H1 (cell line): ENCODE measurements around the gene SHISAL2B. TPM values are rescaled to one million over a fixed set of nuclear protein-coding genes. Genes with fewer than 3 reads are reported as not detected.

Experiments
- CTCF ChIA-PET: fragments of 300-600 bp; sonication (Branson Sonifier 250); formaldehyde crosslinking; loops from one replicate; lab custom pipeline; 2021; ENCODE audit not compliant: partially characterized antibody; lab: Charles Lee
- POLR2A ChIA-PET: fragments of 300-600 bp; sonication (Branson Sonifier 250); formaldehyde crosslinking; loops from one replicate; lab custom pipeline; 2021; ENCODE audit warnings: inconsistent platforms; ENCODE audit not compliant: partially characterized antibody; lab: Charles Lee
- DNase-seq, 2 experiments: peaks; one replicate each; pipeline versions ENCODE4 v3.0.0 to v3.0.0-alpha.2; 2010 to 2022; ENCODE audit warnings: low spot score in 2 of 2, low read depth in 1 of 2, mixed read lengths in 1 of 2
- FAIRE-seq: peaks from 2 replicates; lab custom pipeline; 2011; peaks lifted over from hg19 to GRCh38; lab: Jason Lieb, UNC
- H2AFZ ChIP-seq: 2 replicates; pipeline ENCODE4 v1.8.1; 2012; ENCODE audit warnings: low read length, inconsistent platforms
- H2AK5ac ChIP-seq: 2 replicates; pipeline ENCODE4 v1.6.1; 2013; ENCODE audit warnings: low read depth, low read length
- H2BK120ac ChIP-seq: replicated peaks from 2 replicates; pipeline ENCODE3; 2013; ENCODE audit warnings: low read depth, low read length, inconsistent platforms
- H2BK12ac ChIP-seq: 2 replicates; pipeline ENCODE4 v1.6.1; 2013; ENCODE audit warnings: low read depth, low read length
- H2BK15ac ChIP-seq: 2 replicates; pipeline ENCODE4 v1.6.1; 2013; ENCODE audit warnings: low read length
- H2BK20ac ChIP-seq: 2 replicates; pipeline ENCODE4 v1.6.1; 2013; ENCODE audit warnings: low read length
- H2BK5ac ChIP-seq: 2 replicates; pipeline ENCODE4 v1.6.1; 2013; ENCODE audit warnings: low read depth, low read length
- H3K14ac ChIP-seq: 2 replicates; pipeline ENCODE4 v1.6.1; 2013; ENCODE audit warnings: inconsistent platforms; ENCODE audit not compliant: insufficient read length
- H3K18ac ChIP-seq: 2 replicates; pipeline ENCODE4 v1.6.1; 2013; ENCODE audit warnings: low read length; ENCODE audit errors: extremely low read depth
- H3K23ac ChIP-seq: 2 replicates; pipeline ENCODE4 v1.6.1; 2013; ENCODE audit warnings: inconsistent platforms; ENCODE audit not compliant: insufficient read length
- H3K23me2 ChIP-seq: 2 replicates; pipeline ENCODE4 v1.6.1; 2013; ENCODE audit warnings: low read depth, low read length
- H3K27ac ChIP-seq: 2 replicates; pipeline ENCODE4 v1.6.1; 2011; ENCODE audit warnings: low read depth, low read length, inconsistent platforms
- H3K27me3 ChIP-seq, 4 experiments: replicated peaks in 1 of 4; 1 replicate in 1 of 4; 2 replicates in 3 of 4; pipeline versions ENCODE4 v1.6.1 to v1.8.1; 2011 to 2013; ENCODE audit warnings: low read length in 3 of 4, mild to moderate bottlenecking in 3 of 4, inconsistent platforms in 2 of 4, mixed read lengths in 2 of 4, moderate library complexity in 1 of 4; ENCODE audit not compliant: control insufficient read depth in 3 of 4, insufficient read depth in 3 of 4; ENCODE audit errors: extremely low read depth in 1 of 4
- H3K36me3 ChIP-seq, 4 experiments: 2 replicates each; pipeline versions ENCODE4 v1.6.1 to v1.8.1; 2011 to 2013; ENCODE audit warnings: mild to moderate bottlenecking in 4 of 4, low read length in 3 of 4, moderate library complexity in 2 of 4, control low read depth in 1 of 4, inconsistent platforms in 1 of 4; ENCODE audit not compliant: insufficient read depth in 4 of 4, control insufficient read depth in 2 of 4
- H3K4ac ChIP-seq: replicated peaks from 2 replicates; pipeline ENCODE3; 2013; ENCODE audit warnings: low read length, low read depth, mixed read lengths, inconsistent platforms; ENCODE audit not compliant: insufficient read length
- H3K4me1 ChIP-seq, 4 experiments: replicated peaks in 1 of 4; 1 replicate in 1 of 4; 2 replicates in 3 of 4; pipeline versions ENCODE4 v1.6.1 to v1.8.1; 2011 to 2013; ENCODE audit warnings: low read length in 3 of 4, inconsistent platforms in 2 of 4, mixed read lengths in 1 of 4; ENCODE audit not compliant: insufficient read depth in 4 of 4, control insufficient read depth in 3 of 4
- H3K4me2 ChIP-seq, 2 experiments: 2 replicates each; pipeline versions ENCODE4 v1.6.1 to v1.8.1; 2011 to 2013; ENCODE audit warnings: low read depth in 2 of 2, low read length in 2 of 2, control low read depth in 1 of 2, inconsistent platforms in 1 of 2, mild to moderate bottlenecking in 1 of 2; ENCODE audit not compliant: insufficient read depth in 1 of 2
- H3K4me3 ChIP-seq, 4 experiments: fragments of 200-600, 300-600 bp in 1 of 4; sonication (generic), shearing (Covaris generic), sonication (Bioruptor Twin) in 1 of 4; 2 replicates each; pipeline versions ENCODE4 v1.5.1 to v1.8.1; 2011 to 2016; ENCODE audit warnings: low read length in 4 of 4, low read depth in 3 of 4, control low read depth in 2 of 4, inconsistent platforms in 2 of 4, mild to moderate bottlenecking in 2 of 4, mixed read lengths in 1 of 4, moderate library complexity in 1 of 4; ENCODE audit not compliant: insufficient read depth in 2 of 4; ENCODE audit errors: extremely low read depth in 1 of 4
- H3K56ac ChIP-seq: replicated peaks from 2 replicates; pipeline ENCODE3; 2013; ENCODE audit warnings: low read depth, mild to moderate bottlenecking, mixed read lengths, low read length, inconsistent platforms; ENCODE audit not compliant: insufficient read length
- H3K79me1 ChIP-seq: 2 replicates; pipeline ENCODE4 v1.6.1; 2013; ENCODE audit warnings: low read depth, low read length, control low read depth
- H3K79me2 ChIP-seq, 2 experiments: 2 replicates each; pipeline versions ENCODE4 v1.6.1 to v1.8.1; 2012 to 2013; ENCODE audit warnings: low read length in 2 of 2, mild to moderate bottlenecking in 2 of 2, inconsistent platforms in 1 of 2; ENCODE audit not compliant: insufficient read depth in 2 of 2, control insufficient read depth in 1 of 2
- H3K9ac ChIP-seq, 4 experiments: replicated peaks in 1 of 4; 1 replicate in 1 of 4; 2 replicates in 3 of 4; pipeline versions ENCODE4 v1.6.1 to v1.8.1; 2011 to 2013; ENCODE audit warnings: low read depth in 3 of 4, low read length in 3 of 4, control low read depth in 2 of 4, mild to moderate bottlenecking in 2 of 4, moderate library complexity in 2 of 4, inconsistent platforms in 1 of 4; ENCODE audit errors: extremely low read depth in 1 of 4
- H3K9me3 ChIP-seq, 2 experiments: 2 replicates each; pipeline versions ENCODE4 v1.6.1 to v1.8.1; 2012 to 2013; ENCODE audit warnings: mild to moderate bottlenecking in 2 of 2, moderate library complexity in 2 of 2, control low read depth in 1 of 2, inconsistent platforms in 1 of 2, low read depth in 1 of 2, low read length in 1 of 2, mixed read lengths in 1 of 2; ENCODE audit not compliant: insufficient read depth in 2 of 2
- H4K20me1 ChIP-seq, 2 experiments: replicated peaks in 1 of 2; 2 replicates each; pipeline versions ENCODE3 to v1.8.1; 2011 to 2013; ENCODE audit warnings: inconsistent platforms in 2 of 2, low read length in 2 of 2, mild to moderate bottlenecking in 1 of 2; ENCODE audit not compliant: insufficient read depth in 2 of 2, control insufficient read depth in 1 of 2
- H4K5ac ChIP-seq: 2 replicates; pipeline ENCODE4 v1.6.1; 2013; ENCODE audit warnings: low read length, low read depth, mixed read lengths, inconsistent platforms; ENCODE audit not compliant: insufficient read length
- H4K8ac ChIP-seq: 2 replicates; pipeline ENCODE4 v1.8.0; 2013; ENCODE audit warnings: mild to moderate bottlenecking, moderate library complexity, low read length, inconsistent platforms; ENCODE audit not compliant: insufficient read depth; ENCODE audit errors: extremely low read depth
- H4K91ac ChIP-seq: replicated peaks from 2 replicates; pipeline ENCODE3; 2013; ENCODE audit warnings: low read length, mixed read lengths, inconsistent platforms; ENCODE audit not compliant: insufficient read length
- CBX8 ChIP-seq: fragments of 300-800, 300-1000 bp; sonication (generic); IDR thresholded peaks from 2 replicates; pipeline ENCODE4 v1.7.1; 2016; ENCODE audit warnings: low read depth, low read length, borderline replicate concordance
- EGR1 ChIP-seq: IDR thresholded peaks from 2 replicates; pipeline ENCODE4 v1.6.1; 2011; ENCODE audit warnings: low read depth, low read length, borderline replicate concordance
- SP2 ChIP-seq: IDR thresholded peaks from 2 replicates; pipeline ENCODE4 v1.6.1; 2012; ENCODE audit warnings: mild to moderate bottlenecking, low read length, inconsistent platforms
- WGBS, 2 experiments: shearing (Covaris generic) in 1 of 2; methylation state at CpG; one replicate each; pipeline versions ENCODE4 v1.1.6 to v1.1.7; 2013 to 2015; ENCODE audit warnings: low lambda C conversion rate in 2 of 2, mixed read lengths in 2 of 2, inconsistent platforms in 1 of 2, low coverage in 1 of 2, missing lambda C conversion rate in 1 of 2; ENCODE audit not compliant: insufficient replicate concordance in 2 of 2, insufficient coverage in 1 of 2, insufficient read length in 1 of 2; ENCODE audit errors: extremely low coverage in 1 of 2, missing lambda C conversion rate in 1 of 2; 5-methylcytosine and 5-hydroxymethylcytosine counted together
- polyA plus RNA-seq, 7 experiments: library from polyadenylated mRNA; depleted of rRNA in 3 of 7; stranded (reverse) in 5 of 7; unstranded in 2 of 7; fragments of >200 nt in 5 of 7; fragments of 200-250 nt in 2 of 7; gene quantifications; 1 replicate in 5 of 7; 2 replicates in 1 of 7; 4 replicates in 1 of 7; pipeline versions ENCODE4 v1.2.1 to v1.2.3, GENCODE V29; 2011 to 2013; ENCODE audit warnings: missing spikeins in 2 of 7, mixed read lengths in 2 of 7
- total RNA-seq: library from RNA; stranded (reverse); fragmentation: NEBNext Ultra II Directional; extraction: Animal tissue kit (Norgen Biotek cat#: 25700); gene quantifications from 2 replicates; pipeline ENCODE4 v1.2.1, GENCODE V29; 2021

The SHISAL2B gene
- total and polyA plus RNA-seq, 2 of the 8 experiments (the other 6 are each of a cell fraction or from before 2014, with no cell fraction given), result 10.6 to 14.2 TPM

DNA sequence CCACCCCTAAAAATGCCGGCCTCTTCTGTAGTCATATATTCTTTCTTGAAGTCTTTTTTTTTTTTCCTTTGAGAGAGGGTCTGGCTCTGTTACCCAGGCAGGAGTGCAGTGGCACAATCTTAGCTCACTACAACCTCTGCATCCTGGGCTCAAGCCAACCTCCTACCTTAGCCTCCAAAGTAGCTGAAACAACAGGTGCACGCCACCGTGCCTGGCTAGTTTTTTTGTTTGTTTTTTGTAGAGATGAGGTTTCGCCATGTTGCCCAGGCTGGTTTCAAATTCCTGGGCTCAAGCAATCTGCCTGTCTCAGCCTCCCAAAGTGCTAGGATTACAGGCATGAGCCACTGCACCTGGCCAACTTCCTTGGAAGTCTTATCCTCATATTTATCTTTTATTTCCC lies 59.1 kb downstream of the SHISAL2B start:
- H4K5ac ChIP-seq, result no peak overlapping the region
- H2BK120ac ChIP-seq, result no peak overlapping the region
- H3K4ac ChIP-seq, result no peak overlapping the region
- DNase-seq (no peak), FAIRE-seq (no peak)
- H4K20me1 ChIP-seq, result peaks cover 0 to 2% of the 10 kb centered on the region in 2 experiments
- 90% methylated on average over 4 of the region's 4 CpGs; no CpG with 5 or more reads in 1 of the 2 experiments for WGBS, 2 experiments
- no peak overlapping the region for H3K4me2 ChIP-seq
- no peak overlapping the region for H4K8ac ChIP-seq
- no peak overlapping the region for H3K14ac ChIP-seq
- H3K23me2 ChIP-seq, result no peaks in the 10 kb centered on the region
- no peak overlapping the region for H3K9ac ChIP-seq
- H3K27ac ChIP-seq, result no peak overlapping the region
- H3K9me3 ChIP-seq, result no peaks in the 10 kb centered on the region
- H3K56ac ChIP-seq, result no peak overlapping the region
- CTCF ChIA-PET, result interaction anchor here (0.6 to 3.9 kb wide), 3 partner anchors 114 to 503 kb away, joined by 3 to 11 read pairs (median 4); no protein-coding TSS in a partner anchor
- no peak overlapping the region for H3K4me3 ChIP-seq
- H3K79me1 ChIP-seq, result no peaks in the 10 kb centered on the region; the same call in 1 of the 2 replicates
- TF ChIP-seq EGR1 (no peak), SP2 (no peak), CBX8 (no peak)
- H2BK15ac ChIP-seq, result no peak overlapping the region
- no peak overlapping the region for H2BK12ac ChIP-seq
- POLR2A ChIA-PET, result interaction anchor here (0.6 to 2.2 kb wide), 7 partner anchors 9 to 286 kb away, joined by 3 to 7 read pairs (median 4); partner anchors contain the start of genes CWC27 and SHISAL2B
- no peak overlapping the region for H3K23ac ChIP-seq
- no peak overlapping the region for H2BK5ac ChIP-seq
- H2AK5ac ChIP-seq, result no peak overlapping the region
- H2BK20ac ChIP-seq, result no peak overlapping the region
- H3K27me3 ChIP-seq, result no peaks in the 10 kb centered on the region
- no peak overlapping the region for H3K18ac ChIP-seq
- H2AFZ ChIP-seq, result no peak overlapping the region
- H4K91ac ChIP-seq, result no peak overlapping the region
- peaks cover 0 to 16% (median 2%) of the 10 kb centered on the region in 4 experiments; a peak in 3 of 8 replicates for H3K36me3 ChIP-seq
- peaks cover 0 to 9% of the 10 kb centered on the region in 2 experiments; a peak in 2 of 4 replicates for H3K79me2 ChIP-seq
- H3K4me1 ChIP-seq, result peaks cover 0 to 2% (median 0%) of the 10 kb centered on the region in 4 experiments; a peak in 2 of 7 replicates
